GM21717 (cell line): Measurements from ENCODE around the gene NKAIN2.

Source experiments
- ATAC-seq: cut with Tn5 transposase; IDR thresholded peaks from one replicate; pipeline ENCODE4 v1.9.1; 2021; ENCODE audit warnings: mild to moderate bottlenecking, moderate library complexity; ENCODE audit not compliant: unreplicated experiment

NKAIN2 gene

DNA sequence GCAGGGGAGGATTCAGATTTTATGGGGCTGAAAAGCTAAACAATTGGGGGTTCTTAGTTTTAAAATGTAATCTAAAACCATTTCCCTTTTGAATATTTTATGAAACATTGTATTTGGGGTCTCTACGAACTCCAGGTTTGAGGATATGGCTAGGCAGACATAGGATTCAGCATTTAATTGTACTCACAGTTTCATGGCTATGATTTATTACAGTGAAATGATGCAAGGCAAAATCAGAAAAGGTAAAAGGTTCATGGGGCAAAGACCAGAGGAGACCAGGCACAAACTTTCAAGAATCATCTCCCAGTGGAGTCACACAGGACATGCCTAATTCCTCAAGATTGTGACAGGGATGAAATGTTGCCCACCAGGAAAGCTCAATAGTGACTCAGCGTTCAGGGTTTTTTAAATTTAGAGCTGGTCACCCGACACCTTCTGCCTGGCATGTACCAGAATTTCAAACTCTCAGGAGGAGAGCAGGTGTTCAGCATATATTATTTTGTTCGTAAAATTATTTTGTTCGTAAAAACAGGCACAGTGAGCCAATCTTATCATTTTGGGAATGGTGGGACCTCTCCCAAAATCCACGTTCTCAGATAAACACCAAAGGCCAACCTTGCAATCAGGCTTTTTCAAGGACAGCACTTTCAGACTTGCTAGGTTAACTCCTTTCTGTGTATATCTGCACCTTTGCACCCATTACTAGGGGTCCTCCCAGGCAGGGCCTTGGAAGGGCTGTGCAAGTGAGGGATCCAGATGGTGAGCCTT lies 270.3 kb downstream of the NKAIN2 start:
- no peak for ATAC-seq

- ATAC-seq, result no peak
Observed at GRCh38 chr6:124074606-124075005, 270.9 kb downstream of the NKAIN2 start.

- no peak for ATAC-seq
Observed at GRCh38 chr6:124076336-124077048, 272.8 kb downstream of the NKAIN2 start.

- ATAC-seq, result no peak
Observed at GRCh38 chr6:124078169-124078568, 274.5 kb downstream of the NKAIN2 start.

GRCh38 chr6:124080483-124080882 lies 276.8 kb downstream of the NKAIN2 start:
- no peak for ATAC-seq

DNA sequence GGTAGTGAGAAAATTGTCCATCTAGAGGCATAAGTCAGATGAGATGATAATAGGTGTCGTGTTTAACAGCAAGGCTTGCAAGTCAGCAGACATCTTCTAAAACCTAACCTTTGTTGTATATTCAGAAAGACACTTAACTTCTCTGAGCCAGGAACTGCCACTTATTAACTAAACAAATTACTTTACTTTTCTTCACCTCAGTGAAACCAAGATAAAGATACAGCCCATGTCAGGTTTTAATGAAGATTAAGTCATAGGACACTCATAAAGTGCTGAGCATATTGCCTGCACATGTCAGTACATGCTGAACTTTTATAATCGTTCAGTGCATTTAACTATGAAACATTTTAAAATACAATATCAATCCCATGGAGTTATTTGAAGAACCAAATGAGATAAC lies 286.8 kb downstream of the NKAIN2 start:
- ATAC-seq, result no peak

DNA sequence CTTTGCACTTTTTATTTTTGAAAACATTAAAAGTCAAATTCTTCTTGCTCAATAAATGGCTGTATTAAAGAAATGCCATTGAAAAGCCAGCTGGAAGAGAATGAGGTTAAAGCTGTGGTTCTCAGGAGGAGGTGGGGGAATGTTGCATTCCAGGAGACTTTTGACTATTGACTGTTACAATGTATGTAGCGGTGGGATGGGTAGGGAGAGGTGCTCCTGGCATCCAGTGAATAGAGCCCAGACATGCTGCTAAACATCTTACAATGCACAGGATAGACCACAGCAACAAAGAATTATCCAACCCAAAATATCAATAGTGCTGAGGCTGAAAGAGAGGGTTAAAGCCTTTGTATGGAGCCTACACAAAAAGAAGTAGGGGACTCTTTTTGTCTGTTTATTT lies 295.9 kb downstream of the NKAIN2 start:
- no peak for ATAC-seq

- ATAC-seq, result no peak
Observed at GRCh38 chr6:124110514-124110913, 306.8 kb downstream of the NKAIN2 start.

GRCh38 chr6:124119596-124119995 lies 315.9 kb downstream of the NKAIN2 start:
- no peak for ATAC-seq

GRCh38 chr6:124123617-124124209 lies 320.0 kb downstream of the NKAIN2 start:
- ATAC-seq, result no peak

- no peak for ATAC-seq
Observed at GRCh38 chr6:124131259-124131658, 327.6 kb downstream of the NKAIN2 start.

DNA sequence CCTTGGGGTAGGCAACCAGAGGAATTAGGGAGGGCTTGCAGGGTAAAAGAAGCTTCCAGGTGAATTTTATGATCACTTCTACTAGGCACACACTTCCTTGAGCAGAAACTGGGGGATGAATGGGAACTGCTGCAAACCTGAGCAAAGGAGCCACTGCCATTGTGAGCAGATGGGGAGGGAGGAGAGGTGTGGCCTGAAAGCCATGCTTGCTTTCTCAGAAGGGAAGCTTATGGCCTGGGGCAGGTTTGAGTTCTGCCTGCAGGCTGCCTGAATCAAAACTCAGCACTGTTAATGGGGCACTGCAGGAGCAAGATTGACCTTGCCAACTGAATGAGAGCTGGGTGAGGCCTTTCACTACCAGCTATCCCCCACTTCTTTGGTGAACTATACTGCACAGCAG lies 328.1 kb downstream of the NKAIN2 start:
- no peak for ATAC-seq

DNA sequence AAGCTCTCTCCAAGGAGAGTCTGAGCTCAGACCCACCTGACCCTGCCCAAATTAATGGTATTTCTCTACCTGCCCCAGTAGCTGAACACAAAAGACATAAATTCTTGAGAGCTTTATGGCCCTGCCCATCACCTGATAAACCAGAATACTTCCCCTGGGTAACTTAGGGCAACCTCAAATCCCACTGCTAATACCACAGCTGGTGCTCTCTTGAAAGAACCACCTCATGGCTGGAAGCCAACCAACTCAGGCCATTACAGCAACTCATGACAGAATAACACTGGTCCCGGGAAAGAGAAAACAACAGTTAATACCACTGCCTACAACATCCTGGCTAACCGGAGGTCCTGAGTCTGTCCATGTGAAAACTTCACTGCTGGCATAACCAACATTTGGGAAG lies 328.6 kb downstream of the NKAIN2 start:
- ATAC-seq, result no peak

DNA sequence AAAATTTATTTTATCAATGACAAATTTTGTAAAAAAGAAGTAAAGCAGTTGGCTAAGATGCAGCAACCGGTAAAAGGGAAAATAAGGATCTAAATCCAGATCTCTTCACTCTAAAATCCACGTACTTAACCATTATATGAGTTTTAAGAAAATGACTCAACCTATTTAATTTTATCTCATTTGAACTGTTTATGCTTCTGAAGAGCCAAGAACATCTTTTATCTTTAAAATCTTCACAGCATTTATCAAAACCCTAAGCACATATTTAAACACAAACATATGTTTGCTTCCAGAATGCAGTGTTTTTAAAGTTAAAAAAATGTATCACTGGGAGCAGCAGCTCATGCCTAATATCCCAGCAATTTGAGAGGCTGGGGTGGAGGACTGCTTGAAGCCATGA lies 339.2 kb downstream of the NKAIN2 start:
- ATAC-seq, result no peak

GRCh38 chr6:124143435-124143834 lies 339.8 kb downstream of the NKAIN2 start:
- ATAC-seq, result no peak

DNA sequence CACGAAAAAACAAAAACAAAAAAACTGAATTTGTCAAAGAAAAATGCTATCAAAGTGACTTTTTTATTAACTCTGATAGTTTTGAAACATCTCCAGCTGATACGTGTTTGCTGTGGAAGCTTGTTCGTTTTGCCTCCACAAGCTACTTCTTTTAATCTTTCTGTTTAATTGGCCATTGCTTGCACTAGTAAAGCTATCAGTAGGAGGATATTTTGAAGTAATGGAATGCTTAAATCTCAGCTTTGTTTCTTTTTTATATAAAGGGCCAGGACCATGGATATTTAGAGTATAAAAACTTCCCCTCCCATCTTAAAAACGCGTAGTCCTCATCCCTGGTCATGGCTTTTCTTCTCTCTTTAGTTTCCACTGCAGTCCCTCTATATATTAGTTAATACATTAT lies 344.0 kb downstream of the NKAIN2 start:
- no peak for ATAC-seq

DNA sequence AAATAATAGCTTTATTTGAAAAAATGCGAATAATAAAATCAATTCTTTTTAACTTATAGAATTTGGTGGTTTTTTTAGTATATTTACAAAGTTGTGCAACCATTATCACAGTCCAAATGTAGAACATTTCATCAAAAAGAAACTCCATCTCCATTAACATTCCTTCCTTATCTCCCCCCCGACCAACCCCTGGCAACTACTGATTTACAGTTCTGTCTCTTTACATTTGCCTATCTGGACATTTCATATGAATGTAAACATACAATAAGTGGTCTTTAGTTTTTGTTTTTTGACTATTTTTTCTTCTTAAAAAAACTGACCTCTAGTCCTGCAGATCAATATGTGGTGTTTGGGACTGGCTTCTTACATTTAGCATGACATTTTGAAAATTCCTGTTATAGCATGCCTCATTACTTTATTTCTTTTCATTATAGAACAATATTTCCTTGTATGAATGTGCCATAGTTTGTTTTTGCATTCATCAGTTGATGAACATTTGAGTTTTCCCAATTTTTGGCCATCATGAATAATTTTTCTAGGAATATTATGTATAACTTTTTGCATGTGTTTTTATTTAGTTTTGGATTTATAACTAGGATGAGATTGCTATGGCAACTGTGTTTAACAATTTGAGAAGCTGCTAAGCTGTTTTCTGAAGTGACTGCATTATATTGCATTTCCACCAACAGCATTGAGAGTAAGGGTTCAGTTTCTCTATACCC lies 344.7 kb downstream of the NKAIN2 start:
- no peak for ATAC-seq

GRCh38 chr6:124149646-124150045 lies 346.0 kb downstream of the NKAIN2 start:
- ATAC-seq, result no peak

- no peak for ATAC-seq
Observed at GRCh38 chr6:124158024-124158423, 354.4 kb downstream of the NKAIN2 start.

DNA sequence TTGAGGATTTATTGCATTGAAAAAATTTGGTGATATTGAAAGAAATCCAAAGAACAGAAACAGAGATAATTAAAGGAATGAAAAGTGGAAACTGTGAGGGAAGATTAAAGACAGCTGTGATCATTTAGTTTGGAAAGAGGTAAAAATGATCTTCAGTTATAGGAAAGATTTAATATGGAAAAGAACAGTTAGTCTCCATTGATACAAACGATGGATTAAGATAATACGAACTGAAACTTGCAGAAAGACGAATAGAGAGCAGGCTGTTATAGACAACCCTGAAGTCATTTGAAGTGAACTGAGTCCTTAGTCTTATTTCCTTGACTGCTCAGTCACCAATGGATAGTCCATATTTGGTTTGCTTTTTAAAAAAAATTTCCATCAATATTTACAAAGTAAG lies 360.0 kb downstream of the NKAIN2 start:
- ATAC-seq, result no peak

- no peak for ATAC-seq
Observed at GRCh38 chr6:124164343-124164742, 360.7 kb downstream of the NKAIN2 start.
